AG10803 (cell line): ENCODE measurements around the gene TMEM217.
"Not testable (repeated sequence)": the region's sequence is repeated elsewhere in the genome, so short reads cannot be mapped to it uniquely, and the experiment has no call there.

Experiments
- DNase-seq: peaks from one replicate; pipeline ENCODE4 v3.0.0; 2010; ENCODE audit warnings: low read depth
- H3K4me3 ChIP-seq: 2 replicates; pipeline ENCODE4 v1.5.1; 2011; ENCODE audit warnings: mild to moderate bottlenecking, low read length, control low read depth
- TF ChIP-seq, protein P1 (sequence below): conservative IDR thresholded peaks from 2 replicates; pipeline ENCODE4 v1.5.1; 2011; ENCODE audit warnings: mild to moderate bottlenecking, low read length, control low read depth, inconsistent platforms

Gene TMEM217

DNA sequence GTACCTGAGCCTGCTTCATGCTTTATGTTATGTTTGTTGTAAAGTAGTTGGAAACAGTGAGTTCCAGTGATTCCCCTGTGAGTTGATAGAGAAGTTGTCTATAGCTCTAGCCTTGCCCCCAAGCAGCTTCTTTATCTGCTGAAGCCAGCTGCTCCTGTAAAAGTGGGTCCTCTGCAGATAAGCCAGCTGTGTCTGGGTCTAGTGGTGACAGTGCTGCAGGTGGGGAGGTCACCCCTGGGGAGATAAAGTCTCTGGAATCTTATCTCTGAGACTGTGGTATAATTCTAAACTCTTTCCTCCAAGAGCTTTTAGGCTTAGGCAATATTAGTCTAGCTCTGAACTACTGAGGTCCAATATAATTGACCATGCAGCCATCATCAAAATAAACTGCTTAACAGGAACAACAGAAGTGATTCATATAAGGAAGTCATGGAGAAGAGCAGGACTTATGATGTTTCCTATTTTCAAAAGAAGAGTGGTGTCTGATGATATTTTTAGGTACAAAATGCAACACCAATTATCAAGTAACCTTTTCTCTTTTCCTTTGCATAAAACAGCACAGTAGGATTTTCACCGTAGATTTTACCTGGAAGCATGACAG is 44.2 kb upstream of the TMEM217 start:
- H3K4me3 ChIP-seq = no peak overlapping the region
- TF ChIP-seq, protein P1, sequence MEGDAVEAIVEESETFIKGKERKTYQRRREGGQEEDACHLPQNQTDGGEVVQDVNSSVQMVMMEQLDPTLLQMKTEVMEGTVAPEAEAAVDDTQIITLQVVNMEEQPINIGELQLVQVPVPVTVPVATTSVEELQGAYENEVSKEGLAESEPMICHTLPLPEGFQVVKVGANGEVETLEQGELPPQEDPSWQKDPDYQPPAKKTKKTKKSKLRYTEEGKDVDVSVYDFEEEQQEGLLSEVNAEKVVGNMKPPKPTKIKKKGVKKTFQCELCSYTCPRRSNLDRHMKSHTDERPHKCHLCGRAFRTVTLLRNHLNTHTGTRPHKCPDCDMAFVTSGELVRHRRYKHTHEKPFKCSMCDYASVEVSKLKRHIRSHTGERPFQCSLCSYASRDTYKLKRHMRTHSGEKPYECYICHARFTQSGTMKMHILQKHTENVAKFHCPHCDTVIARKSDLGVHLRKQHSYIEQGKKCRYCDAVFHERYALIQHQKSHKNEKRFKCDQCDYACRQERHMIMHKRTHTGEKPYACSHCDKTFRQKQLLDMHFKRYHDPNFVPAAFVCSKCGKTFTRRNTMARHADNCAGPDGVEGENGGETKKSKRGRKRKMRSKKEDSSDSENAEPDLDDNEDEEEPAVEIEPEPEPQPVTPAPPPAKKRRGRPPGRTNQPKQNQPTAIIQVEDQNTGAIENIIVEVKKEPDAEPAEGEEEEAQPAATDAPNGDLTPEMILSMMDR = no peak
- DNase-seq = no peak

DNA sequence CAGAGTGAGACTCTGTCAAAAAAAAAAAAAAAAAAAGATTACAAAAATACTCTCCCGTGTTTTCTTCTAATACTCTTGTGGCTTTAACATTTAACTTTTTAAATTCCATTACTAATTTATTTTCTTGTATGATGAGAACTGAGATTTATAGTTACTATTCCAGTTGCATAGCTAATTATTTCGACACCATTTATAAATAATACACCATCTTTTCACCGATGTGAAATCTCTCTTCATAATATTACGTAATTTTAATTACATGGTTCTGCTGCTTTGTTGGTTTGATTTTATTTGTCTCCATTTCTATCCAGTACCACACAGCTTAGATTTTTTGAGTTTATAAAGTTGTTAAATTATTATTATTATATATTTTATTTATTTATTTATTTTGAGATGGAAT is 42.0 kb upstream of the TMEM217 start:
- TF ChIP-seq, protein P1 = no peak
- no peak overlapping the region for H3K4me3 ChIP-seq
- DNase-seq = no peak

- no peak overlapping the region for H3K4me3 ChIP-seq
- TF ChIP-seq, protein P1 = no peak
- no peak for DNase-seq
Observed at GRCh38 chr6:37298958-37299357, 41.0 kb upstream of the TMEM217 start.

DNA sequence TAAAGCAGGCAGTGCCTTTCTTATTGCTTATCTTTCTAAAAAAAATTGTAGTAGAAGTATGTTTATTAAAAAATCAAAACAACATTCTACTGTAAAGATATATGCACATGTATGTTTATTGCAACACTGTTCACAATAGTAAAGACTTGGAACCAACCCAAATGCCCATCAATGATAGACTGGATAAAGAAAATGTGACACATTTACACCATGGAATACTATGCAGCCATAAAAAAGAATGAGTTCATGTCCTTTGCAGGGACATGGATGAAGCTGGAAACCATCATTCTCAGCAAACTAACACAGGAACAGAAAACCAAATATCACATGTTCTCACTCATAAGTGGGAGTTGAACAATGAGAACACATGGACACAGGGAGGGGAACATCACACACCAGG is 39.7 kb upstream of the TMEM217 start:
- not testable (repeated sequence) for H3K4me3 ChIP-seq, DNase-seq

- TF ChIP-seq, protein P1 = no peak
- DNase-seq = no peak
- H3K4me3 ChIP-seq = no peak overlapping the region
Observed at GRCh38 chr6:37293426-37293825, 35.5 kb upstream of the TMEM217 start.

- TF ChIP-seq, protein P1 = no peak
- no peak overlapping the region for H3K4me3 ChIP-seq
- no peak for DNase-seq
Observed at GRCh38 chr6:37289931-37290330, 32.0 kb upstream of the TMEM217 start.

- TF ChIP-seq, protein P1 = no peak
- H3K4me3 ChIP-seq = no peak overlapping the region
- DNase-seq = no peak
Observed at GRCh38 chr6:37288247-37288646, 30.3 kb upstream of the TMEM217 start.
